ENCODE results near the gene MRPL3. TPM values are rescaled to one million over a fixed set of nuclear protein-coding genes. Genes with fewer than 3 reads are reported as not detected.

MRPL3 gene
- 74.6 TPM for total RNA-seq
- long read RNA-seq, transcript MRPL3-209 (10 exons, 1,377 nt) = minor isoform, 19 of 328 reads
- long read RNA-seq, transcript MRPL3-201 (10 exons, 1,706 nt) = major isoform, 280 of 328 reads
- long read RNA-seq, partial matches to known transcripts = 13 of 328 reads
- long read RNA-seq, other reads (novel, unspliced or antisense) = 13 of 328 reads

- peak; percentile 96 for DNase-seq (ENCODE audit: low spot score)
These were observed at the start of gene MRPL3 for GRCh38 chr3:131502530-131503319. MRPL3 (minus strand) TSS chr3:131502971; CDS start chr3:131502821, 150 bp downstream.

GRCh38 chr3:131551761-131552160, 49.0 kb upstream of the MRPL3 start:
- no peak for DNase-seq (ENCODE audit: low spot score)

GRCh38 chr3:131550562-131551465, 48.0 kb upstream of the MRPL3 start:
- DNase-seq (ENCODE audit: low spot score) = no peak

GRCh38 chr3:131549340-131549739, 46.6 kb upstream of the MRPL3 start:
- DNase-seq (ENCODE audit: low spot score) = no peak

- DNase-seq (ENCODE audit: low spot score) = no peak
These were observed 44.8 kb upstream of the MRPL3 start for GRCh38 chr3:131547585-131547984.

GRCh38 chr3:131546441-131546840, 43.7 kb upstream of the MRPL3 start:
- no peak for DNase-seq (ENCODE audit: low spot score)

- DNase-seq (ENCODE audit: low spot score) = no peak
These were observed 41.8 kb upstream of the MRPL3 start for GRCh38 chr3:131544557-131544956.

- DNase-seq (ENCODE audit: low spot score) = no peak
These were observed 40.9 kb upstream of the MRPL3 start for GRCh38 chr3:131543714-131544113.

GRCh38 chr3:131541288-131541687, 38.5 kb upstream of the MRPL3 start:
- no peak for DNase-seq (ENCODE audit: low spot score)

- DNase-seq (ENCODE audit: low spot score) = no peak
These were observed 38.0 kb upstream of the MRPL3 start for GRCh38 chr3:131540821-131541220.

GRCh38 chr3:131540143-131540542, 37.4 kb upstream of the MRPL3 start:
- DNase-seq (ENCODE audit: low spot score) = no peak

GRCh38 chr3:131538968-131539367, 36.2 kb upstream of the MRPL3 start:
- no peak for DNase-seq (ENCODE audit: low spot score)

- DNase-seq (ENCODE audit: low spot score) = no peak
These were observed 34.8 kb upstream of the MRPL3 start for GRCh38 chr3:131537531-131537930.

GRCh38 chr3:131535596-131535995, 32.8 kb upstream of the MRPL3 start:
- no peak for DNase-seq (ENCODE audit: low spot score)

- DNase-seq (ENCODE audit: low spot score) = no peak
These were observed 32.4 kb upstream of the MRPL3 start for GRCh38 chr3:131535131-131535530.

GRCh38 chr3:131532645-131533044, 29.9 kb upstream of the MRPL3 start:
- no peak for DNase-seq (ENCODE audit: low spot score)

GRCh38 chr3:131530843-131531242, 28.1 kb upstream of the MRPL3 start:
- no peak for DNase-seq (ENCODE audit: low spot score)

- no peak for DNase-seq (ENCODE audit: low spot score)
These were observed 27.6 kb upstream of the MRPL3 start for GRCh38 chr3:131530388-131530787.

- DNase-seq (ENCODE audit: low spot score) = peak; percentile 90
These were observed 24.1 kb upstream of the MRPL3 start for GRCh38 chr3:131526801-131527347.

- no peak for DNase-seq (ENCODE audit: low spot score)
These were observed 15.9 kb upstream of the MRPL3 start for GRCh38 chr3:131518680-131519079.

GRCh38 chr3:131505421-131505820, 2.6 kb upstream of the MRPL3 start:
- DNase-seq (ENCODE audit: low spot score) = no peak

GRCh38 chr3:131503320-131503635, 507 bp upstream of the MRPL3 start:
- no peak for DNase-seq (ENCODE audit: low spot score)

All from mesenteric fat pad (tissue), 1 donor.